Neural cell (in vitro differentiated cells): ENCODE data around the gene DNAH8. TPM values are rescaled to one million over a fixed set of nuclear protein-coding genes. Genes with fewer than 3 reads are reported as not detected.

Experiments used
- H2AFZ ChIP-seq: fragments of 200-600, 300-800 bp; sonication (generic), shearing (Covaris generic); 2 replicates; pipeline ENCODE4 v1.6.0; 2014; ENCODE audit warnings: low read depth, mild to moderate bottlenecking, antibody characterized with exemption, low read length, moderate library complexity
- H3F3A ChIP-seq: fragments of 200-600 bp; shearing (Covaris generic); 2 replicates; pipeline ENCODE4 v1.6.1; 2016; ENCODE audit warnings: mild to moderate bottlenecking, moderate library complexity, mixed read lengths, antibody characterized with exemption, low read length; ENCODE audit not compliant: insufficient read depth, poor library complexity, severe bottlenecking
- H3K27ac ChIP-seq: fragments of 200-600, 300-800 bp; sonication (generic), shearing (Covaris generic); 2 replicates; pipeline ENCODE4 v1.5.1; 2014; ENCODE audit warnings: mild to moderate bottlenecking, low read length, moderate library complexity
- H3K27me3 ChIP-seq: fragments of 300-800, 200-600 bp; sonication (generic), shearing (Covaris generic); 2 replicates; pipeline ENCODE4 v1.6.0; 2014; ENCODE audit warnings: mild to moderate bottlenecking, low read depth, low read length, moderate library complexity; ENCODE audit not compliant: insufficient read depth
- H3K36me3 ChIP-seq: fragments of 300-800, 200-600 bp; sonication (generic), shearing (Covaris generic); 2 replicates; pipeline ENCODE4 v1.5.1; 2014; ENCODE audit warnings: mild to moderate bottlenecking, antibody characterized with exemption, low read length, moderate library complexity; ENCODE audit not compliant: insufficient read depth
- H3K4me2 ChIP-seq: fragments of 300-800, 200-600 bp; sonication (generic), shearing (Covaris generic); 2 replicates; pipeline ENCODE4 v1.6.0; 2014; ENCODE audit warnings: mild to moderate bottlenecking, low read length
- H3K4me3 ChIP-seq: fragments of 300-800, 200-600 bp; sonication (generic), shearing (Covaris generic); 2 replicates; pipeline ENCODE4 v1.5.1; 2014; ENCODE audit warnings: mild to moderate bottlenecking, low read length, moderate library complexity
- H3K79me2 ChIP-seq: fragments of 200-600 bp; shearing (Covaris generic); replicated peaks from 2 replicates; pipeline ENCODE4 v1.6.0; 2014; ENCODE audit warnings: mild to moderate bottlenecking, low read length, moderate library complexity; ENCODE audit not compliant: insufficient read depth
- H3K9ac ChIP-seq: fragments of 300-800, 200-600 bp; sonication (generic), shearing (Covaris generic); 2 replicates; pipeline ENCODE4 v1.6.1; 2016; ENCODE audit warnings: mild to moderate bottlenecking, low read length, mixed read lengths
- H3K9me2 ChIP-seq: fragments of 200-600 bp; shearing (Covaris generic); 2 replicates; pipeline ENCODE4 v1.6.1; 2016; ENCODE audit warnings: mild to moderate bottlenecking, low read length, mixed read lengths; ENCODE audit not compliant: insufficient read depth
- H3K9me3 ChIP-seq: fragments of 200-600, 300-800 bp; sonication (generic), shearing (Covaris generic); 2 replicates; pipeline ENCODE4 v1.6.1; 2016; ENCODE audit warnings: mild to moderate bottlenecking, mixed run types, low read length, moderate library complexity, mixed read lengths
- H4K20me1 ChIP-seq: fragments of 200-600 bp; shearing (Covaris generic); 2 replicates; pipeline ENCODE4 v1.6.1; 2016; ENCODE audit warnings: mild to moderate bottlenecking, mixed run types; ENCODE audit not compliant: insufficient read depth
- CTCF ChIP-seq: fragments of 450-650 bp; IDR thresholded peaks from 2 replicates; pipeline ENCODE4 v1.5.1; 2014; ENCODE audit warnings: antibody characterized with exemption, mild to moderate bottlenecking, moderate library complexity; ENCODE audit not compliant: poor library complexity, severe bottlenecking
- EP300 ChIP-seq: fragments of 450-650 bp; conservative IDR thresholded peaks from 2 replicates; pipeline ENCODE4 v1.6.1; 2014; ENCODE audit warnings: antibody characterized with exemption, mild to moderate bottlenecking, moderate library complexity; ENCODE audit not compliant: poor library complexity, severe bottlenecking
- EZH2 ChIP-seq: fragments of 200-600, 300-800 bp; shearing (Covaris generic), sonication (generic); IDR thresholded peaks from 2 replicates; pipeline ENCODE4 v1.6.1; 2014; ENCODE audit warnings: antibody characterized with exemption, low read length, borderline replicate concordance, mild to moderate bottlenecking; ENCODE audit not compliant: insufficient read depth, poor library complexity, severe bottlenecking
- MXI1 ChIP-seq: fragments of 450-650 bp; conservative IDR thresholded peaks from 2 replicates; pipeline ENCODE4 v1.6.1; 2014; ENCODE audit warnings: antibody characterized with exemption, mild to moderate bottlenecking; ENCODE audit not compliant: poor library complexity, severe bottlenecking
- POLR2AphosphoS5 ChIP-seq: IDR thresholded peaks from 2 replicates; pipeline ENCODE4 v1.6.1; 2012
- RAD21 ChIP-seq: fragments of 450-650 bp; conservative IDR thresholded peaks from 2 replicates; pipeline ENCODE4 v1.6.1; 2014; ENCODE audit warnings: antibody characterized with exemption, mild to moderate bottlenecking, moderate library complexity
- REST ChIP-seq: IDR thresholded peaks from 2 replicates; pipeline ENCODE4 v1.6.1; 2012; ENCODE audit warnings: borderline replicate concordance
- SMC3 ChIP-seq: fragments of 450-650 bp; conservative IDR thresholded peaks from 2 replicates; pipeline ENCODE4 v1.6.1; 2014; ENCODE audit warnings: antibody characterized with exemption, mild to moderate bottlenecking, moderate library complexity; ENCODE audit not compliant: poor library complexity
- TAF1 ChIP-seq: IDR thresholded peaks from 2 replicates; pipeline ENCODE4 v1.6.1; 2012; ENCODE audit warnings: low read depth
- polyA plus RNA-seq: library from polyadenylated mRNA; depleted of rRNA; stranded (reverse); fragments of >200 nt; gene quantifications from 2 replicates; pipeline ENCODE4 v1.2.3, GENCODE V29; 2014

The DNAH8 gene
- polyA plus RNA-seq, 1 donor from 2014 or later = 0.07 TPM

GRCh38 chr6:38938741-38939140 lies 223.6 kb downstream of the DNAH8 start:
- Histone ChIP-seq H3K9me2 (no peaks in the 10 kb centered on the region), H3K9me3 (no peaks in the 10 kb centered on the region), H3K27ac (no peak overlapping the region), H4K20me1 (no peaks in the 10 kb centered on the region), H3K4me3 (no peak overlapping the region), H3K4me2 (no peak overlapping the region), H3K36me3 (no peaks in the 10 kb centered on the region), H2AFZ (no peak overlapping the region), H3K9ac (no peak overlapping the region), H3F3A (no peaks in the 10 kb centered on the region), H3K79me2 (no peaks in the 10 kb centered on the region), H3K27me3 (no peaks in the 10 kb centered on the region)
- TF ChIP-seq EP300 (no peak), SMC3 (no peak), POLR2AphosphoS5 (no peak), RAD21 (no peak), CTCF (no peak), MXI1 (no peak), TAF1 (no peak), EZH2 (no peak), REST (no peak)

- Histone ChIP-seq H3K36me3 (no peaks in the 10 kb centered on the region), H4K20me1 (no peaks in the 10 kb centered on the region), H3K4me3 (no peak overlapping the region), H3K27me3 (no peaks in the 10 kb centered on the region), H3F3A (no peaks in the 10 kb centered on the region), H3K9me2 (no peaks in the 10 kb centered on the region), H3K9ac (no peak overlapping the region), H3K79me2 (no peaks in the 10 kb centered on the region), H2AFZ (no peak overlapping the region), H3K27ac (no peak overlapping the region), H3K4me2 (no peak overlapping the region), H3K9me3 (no peaks in the 10 kb centered on the region)
- TF ChIP-seq EP300 (no peak), POLR2AphosphoS5 (no peak)
These were observed 227.3 kb downstream of the DNAH8 start for GRCh38 chr6:38942442-38942841.

GRCh38 chr6:38942965-38943364 lies 227.9 kb downstream of the DNAH8 start:
- Histone ChIP-seq H3K9me3 (no peaks in the 10 kb centered on the region), H3F3A (no peaks in the 10 kb centered on the region), H3K9me2 (no peaks in the 10 kb centered on the region), H4K20me1 (no peaks in the 10 kb centered on the region), H3K79me2 (no peaks in the 10 kb centered on the region), H3K4me2 (no peak overlapping the region), H3K4me3 (no peak overlapping the region), H2AFZ (no peak overlapping the region), H3K27me3 (no peaks in the 10 kb centered on the region), H3K9ac (no peak overlapping the region), H3K36me3 (no peaks in the 10 kb centered on the region), H3K27ac (no peak overlapping the region)
- TF ChIP-seq CTCF (no peak), SMC3 (no peak), EP300 (no peak), POLR2AphosphoS5 (no peak), EZH2 (no peak), MXI1 (no peak), RAD21 (no peak), TAF1 (no peak), REST (no peak)
